ENCODE data around the gene ITFG1. TPM values are rescaled to one million over a fixed set of nuclear protein-coding genes. Genes with fewer than 3 reads are reported as not detected.

Gene ITFG1
- total and polyA plus RNA-seq, 9 of the 15 experiments (the other 6 are each of a cell fraction or from before 2014, with no cell fraction given) = 17.1 to 83.5 (median 35.8) TPM

DNA sequence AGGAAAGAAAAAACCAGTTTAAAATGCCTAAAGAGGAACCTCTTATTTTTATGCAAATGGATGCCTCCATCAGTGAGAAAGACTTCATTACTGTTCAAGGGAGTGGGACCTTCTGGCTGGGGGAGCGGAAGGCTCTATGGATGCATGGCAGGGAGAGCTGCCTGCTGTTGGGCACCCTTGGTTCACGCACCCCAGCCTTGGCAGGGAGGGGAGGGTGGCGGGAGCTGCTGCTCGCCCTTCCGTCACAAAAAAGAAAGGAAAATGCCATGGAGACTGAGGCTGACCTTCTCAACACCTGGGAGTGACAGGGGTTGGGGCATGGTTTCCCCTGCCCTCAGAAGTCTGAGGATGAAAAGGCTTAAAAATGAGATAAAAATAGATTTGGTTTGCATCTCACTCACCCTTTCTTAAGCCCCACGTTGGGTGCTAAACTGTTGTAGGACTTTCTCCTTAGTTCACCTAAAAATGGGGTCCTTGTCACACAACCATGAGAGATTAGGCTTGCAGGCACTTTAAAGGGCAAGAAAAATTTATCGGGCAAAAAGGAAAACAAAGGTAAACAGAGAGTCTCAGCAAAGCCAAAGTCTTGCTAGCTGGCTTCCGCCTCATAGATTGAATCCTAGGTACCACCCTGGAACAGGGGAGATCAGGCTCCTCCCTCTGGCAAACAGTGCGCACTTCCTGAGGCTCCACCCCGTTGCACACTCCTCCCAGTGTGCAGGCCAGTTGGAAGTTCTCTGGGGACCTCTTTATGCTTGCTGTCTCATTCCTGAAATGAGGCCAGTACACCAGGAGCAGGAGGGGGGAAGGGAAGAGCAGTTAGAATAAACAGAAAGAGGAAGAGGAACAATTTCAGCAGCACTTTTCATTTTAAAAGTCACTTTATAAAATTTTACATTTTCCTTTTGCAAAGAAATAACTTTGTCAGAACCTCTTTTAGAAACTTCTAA lies 31.8 kb upstream of the ITFG1 start (continued):
- TF ChIP-seq, protein P1, sequence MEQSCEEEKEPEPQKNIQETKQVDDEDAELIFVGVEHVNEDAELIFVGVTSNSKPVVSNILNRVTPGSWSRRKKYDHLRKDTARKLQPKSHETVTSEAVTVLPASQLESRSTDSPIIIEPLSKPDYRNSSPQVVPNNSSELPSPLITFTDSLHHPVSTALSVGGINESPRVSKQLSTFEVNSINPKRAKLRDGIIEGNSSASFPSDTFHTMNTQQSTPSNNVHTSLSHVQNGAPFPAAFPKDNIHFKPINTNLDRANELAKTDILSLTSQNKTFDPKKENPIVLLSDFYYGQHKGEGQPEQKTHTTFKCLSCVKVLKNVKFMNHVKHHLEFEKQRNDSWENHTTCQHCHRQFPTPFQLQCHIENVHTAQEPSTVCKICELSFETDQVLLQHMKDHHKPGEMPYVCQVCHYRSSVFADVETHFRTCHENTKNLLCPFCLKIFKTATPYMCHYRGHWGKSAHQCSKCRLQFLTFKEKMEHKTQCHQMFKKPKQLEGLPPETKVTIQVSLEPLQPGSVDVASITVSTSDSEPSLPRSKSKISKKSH (CRISPR knock-in tag; IDR thresholded peaks at IDR 0.05) = no peak
- TF ChIP-seq ZNF316 (IDR thresholded peaks at IDR 0.05) (no peak), KLF6 (CRISPR knock-in tag; IDR thresholded peaks at IDR 0.05; ENCODE audit: borderline replicate concordance) (no peak), HNRNPL (IDR thresholded peaks at IDR 0.05; ENCODE audit: low read depth, low read length) (no peak), FOXK2 (conservative IDR thresholded peaks at IDR 0.05 in 1 of 2, IDR thresholded peaks at IDR 0.05 in 1 of 2; ENCODE audit: low read depth in 2 of 2) (peak; percentile 14 to 48; a peak in 2 of 4 replicates), NFIC (IDR thresholded peaks at IDR 0.05) (0 out of 2 replicates have a peak, but pooled peaks have one; percentile 13), ZNF449 (CRISPR knock-in tag; IDR thresholded peaks at IDR 0.05) (no peak), POLR2H (tag; IDR thresholded peaks at IDR 0.05; ENCODE audit: low read depth) (peak; percentile 71; the same call in 1 of the 2 replicates), CREB3 (tag; conservative IDR thresholded peaks at IDR 0.05; ENCODE audit: low read depth) (no peak), FOXJ2 (tag; IDR thresholded peaks at IDR 0.05) (no peak), SMAD3 (CRISPR knock-in tag; conservative IDR thresholded peaks at IDR 0.05) (no peak), ZNF695 (CRISPR knock-in tag; IDR thresholded peaks at IDR 0.05) (no peak), ZNF3 (CRISPR knock-in tag; IDR thresholded peaks at IDR 0.05) (no peak), GABPB1 (CRISPR knock-in tag; IDR thresholded peaks at IDR 0.05) (no peak), MNT (conservative IDR thresholded peaks at IDR 0.05) (peak; percentile 20 to 52; a peak in 2 of 4 replicates), ZNF263 (CRISPR knock-in tag; IDR thresholded peaks at IDR 0.05; ENCODE audit: borderline replicate concordance) (peak; percentile 78; the same call in 1 of the 2 replicates), ZNF124 (CRISPR knock-in tag; IDR thresholded peaks at IDR 0.05) (no peak), SIX5 (IDR thresholded peaks at IDR 0.05; ENCODE audit: borderline replicate concordance in 1 of 2, insufficient read depth in 1 of 2, low read depth in 1 of 2, low read length in 2 of 2) (no peak)
- TF ChIP-seq, protein P2, sequence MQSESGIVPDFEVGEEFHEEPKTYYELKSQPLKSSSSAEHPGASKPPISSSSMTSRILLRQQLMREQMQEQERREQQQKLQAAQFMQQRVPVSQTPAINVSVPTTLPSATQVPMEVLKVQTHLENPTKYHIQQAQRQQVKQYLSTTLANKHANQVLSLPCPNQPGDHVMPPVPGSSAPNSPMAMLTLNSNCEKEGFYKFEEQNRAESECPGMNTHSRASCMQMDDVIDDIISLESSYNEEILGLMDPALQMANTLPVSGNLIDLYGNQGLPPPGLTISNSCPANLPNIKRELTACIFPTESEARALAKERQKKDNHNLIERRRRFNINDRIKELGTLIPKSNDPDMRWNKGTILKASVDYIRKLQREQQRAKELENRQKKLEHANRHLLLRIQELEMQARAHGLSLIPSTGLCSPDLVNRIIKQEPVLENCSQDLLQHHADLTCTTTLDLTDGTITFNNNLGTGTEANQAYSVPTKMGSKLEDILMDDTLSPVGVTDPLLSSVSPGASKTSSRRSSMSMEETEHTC (IDR thresholded peaks at IDR 0.05) = no peak
